ENCODE results near the gene DNAJB9. TPM values are rescaled to one million over a fixed set of nuclear protein-coding genes. Genes with fewer than 3 reads are reported as not detected.

DNAJB9 gene
- total RNA-seq (10 to 100 TPM; 26.2 to 34.3 TPM), polyA plus RNA-seq (ENCODE audit: insufficient read length in 6 of 6) (10 to 100 TPM; 26.4 to 33.9 (median 31.4) TPM)
- long read RNA-seq, donor 1, transcript DNAJB9-201 (3 exons, 2,715 nt): major isoform, 22 of 84 reads
- long read RNA-seq, donor 1, partial matches to known transcripts: 58 of 84 reads
- long read RNA-seq, donor 1, other reads (novel, unspliced or antisense): 0 of 84 reads
- long read RNA-seq, donor 2, transcript DNAJB9-201 (3 exons, 2,715 nt): major isoform, 15 of 16 reads
- long read RNA-seq, donor 2, partial matches to known transcripts: 0 of 16 reads
- long read RNA-seq, donor 2, other reads (novel, unspliced or antisense): 0 of 16 reads
- long read RNA-seq, donor 3, transcript DNAJB9-201 (3 exons, 2,715 nt): major isoform, 12 of 13 reads
- long read RNA-seq, donor 3, partial matches to known transcripts: 0 of 13 reads
- long read RNA-seq, donor 3, other reads (novel, unspliced or antisense): 0 of 13 reads
- long read RNA-seq, donor 4, partial matches to known transcripts: 0 of 4 reads
- long read RNA-seq, donor 4, other reads (novel, unspliced or antisense): 0 of 4 reads
- long read RNA-seq, donor 5, transcript DNAJB9-201 (3 exons, 2,715 nt): major isoform, 22 of 24 reads
- long read RNA-seq, donor 5, partial matches to known transcripts: 0 of 24 reads
- long read RNA-seq, donor 5, other reads (novel, unspliced or antisense): 0 of 24 reads
- long read RNA-seq, donor 6, transcript DNAJB9-201 (3 exons, 2,715 nt): major isoform, 20 of 20 reads
- long read RNA-seq, donor 6, partial matches to known transcripts: 0 of 20 reads
- long read RNA-seq, donor 6, other reads (novel, unspliced or antisense): 0 of 20 reads
- long read RNA-seq, donor 7, transcript DNAJB9-201 (3 exons, 2,715 nt): major isoform, 15 of 15 reads
- long read RNA-seq, donor 7, partial matches to known transcripts: 0 of 15 reads
- long read RNA-seq, donor 7, other reads (novel, unspliced or antisense): 0 of 15 reads
- long read RNA-seq, donor 8, transcript DNAJB9-201 (3 exons, 2,715 nt): major isoform, 15 of 43 reads
- long read RNA-seq, donor 8, partial matches to known transcripts: 27 of 43 reads
- long read RNA-seq, donor 8, other reads (novel, unspliced or antisense): 0 of 43 reads
- long read RNA-seq, donor 9: 0 reads
- long read RNA-seq, donor 10, partial matches to known transcripts: 0 of 1 reads
- long read RNA-seq, donor 10, other reads (novel, unspliced or antisense): 0 of 1 reads
- long read RNA-seq, donor 11, transcript DNAJB9-201 (3 exons, 2,715 nt): major isoform, 18 of 54 reads
- long read RNA-seq, donor 11, partial matches to known transcripts: 7 of 54 reads
- long read RNA-seq, donor 11, other reads (novel, unspliced or antisense): 28 of 54 reads
- long read RNA-seq, donor 12, transcript DNAJB9-201 (3 exons, 2,715 nt): major isoform, 14 of 14 reads
- long read RNA-seq, donor 12, partial matches to known transcripts: 0 of 14 reads
- long read RNA-seq, donor 12, other reads (novel, unspliced or antisense): 0 of 14 reads

- H3K4me3 ChIP-seq: peak within 1 kb of the TSS; percentile 85 to 92
- peak within 1 kb of the TSS; percentile 96 to 99 for H3K27ac ChIP-seq
- H3K4me1 ChIP-seq: peaks cover 12 to 59% of the 10 kb centered on the region in 2 donors
- intact Hi-C loops (cut with DNase I): no loop called here
- peaks cover 0 to 15% of the 10 kb centered on the region in 2 donors for H3K36me3 ChIP-seq
- no peaks in the 10 kb centered on the region for H3K27me3 ChIP-seq
- H3K9me3 ChIP-seq: no peaks in the 10 kb centered on the region
- ATAC-seq (peak; percentile 97), DNase-seq (peak; percentile 98 to 100 (median 100))
- TF ChIP-seq CTCF (IDR thresholded peaks at IDR 0.05): no peak
Measured at GRCh38 chr7:108569381-108570145, at the start of gene DNAJB9, which contains the start of gene THAP5. Gene DNAJB9 (plus strand): TSS chr7:108569874. CDS start chr7:108571727, 1,853 bp downstream. Gene THAP5 (minus strand): TSS chr7:108569706. CDS start chr7:108569569, 137 bp downstream.

GRCh38 chr7:108522780-108523179, 46.9 kb upstream of the DNAJB9 start:
- Histone ChIP-seq H3K36me3 (peaks cover 0 to 14% of the 10 kb centered on the region in 2 donors), H3K27me3 (no peaks in the 10 kb centered on the region), H3K4me3 (no peak overlapping the region), H3K27ac (no peak overlapping the region), H3K9me3 (no peaks in the 10 kb centered on the region), H3K4me1 (peaks cover 16 to 56% of the 10 kb centered on the region in 2 donors)
- no peak for DNase-seq
- no peak for ATAC-seq
- TF ChIP-seq CTCF (IDR thresholded peaks at IDR 0.05): no peak
- intact Hi-C loops (cut with DNase I): no loop called here

GRCh38 chr7:108525327-108525984, 44.2 kb upstream of the DNAJB9 start:
- Histone ChIP-seq H3K36me3 (no peaks in the 10 kb centered on the region), H3K4me3 (peak overlapping the region; percentile 69), H3K27me3 (no peaks in the 10 kb centered on the region), H3K4me1 (peaks cover 16 to 53% of the 10 kb centered on the region in 2 donors), H3K9me3 (no peaks in the 10 kb centered on the region), H3K27ac (peak overlapping the region; percentile 99 to 100)
- intact Hi-C loops (cut with DNase I): no loop called here
- no peak for DNase-seq
- peak; percentile 79 for ATAC-seq
- TF ChIP-seq CTCF (IDR thresholded peaks at IDR 0.05): no peak
